Measurements from ENCODE around the gene KIF15. TPM values are rescaled to one million over a fixed set of nuclear protein-coding genes. Genes with fewer than 3 reads are reported as not detected.

The KIF15 gene
- total RNA-seq, 1 experiment from 2014 or later: 20.4 TPM

GRCh38 chr3:44880284-44880683 is 118.7 kb downstream of the KIF15 start:
- peak; percentile 30 for DNase-seq (ENCODE audit: low read depth)

- peak; percentile 14 for DNase-seq (ENCODE audit: low read depth)
Observed at GRCh38 chr3:44883213-44883955, 121.8 kb downstream of the KIF15 start.

- DNase-seq (ENCODE audit: low read depth): peak; percentile 94
Observed at GRCh38 chr3:44883999-44884431, 122.4 kb downstream of the KIF15 start.

- peak; percentile 95 for DNase-seq (ENCODE audit: low read depth)
Observed at GRCh38 chr3:44885618-44886017, 124.0 kb downstream of the KIF15 start.

- DNase-seq (ENCODE audit: low read depth): peak; percentile 33
Observed at GRCh38 chr3:44886561-44886960, 125.0 kb downstream of the KIF15 start.

GRCh38 chr3:44887101-44887500 is 125.5 kb downstream of the KIF15 start:
- no peak for DNase-seq (ENCODE audit: low read depth)

- no peak for DNase-seq (ENCODE audit: low read depth)
Observed at GRCh38 chr3:44890258-44890657, 128.7 kb downstream of the KIF15 start.

GRCh38 chr3:44890852-44891251 is 129.3 kb downstream of the KIF15 start:
- DNase-seq (ENCODE audit: low read depth): no peak

- peak; percentile 7 for DNase-seq (ENCODE audit: low read depth)
Observed at GRCh38 chr3:44892689-44893088, 131.1 kb downstream of the KIF15 start.

- peak; percentile 74 for DNase-seq (ENCODE audit: low read depth)
Observed at GRCh38 chr3:44893097-44893496, 131.5 kb downstream of the KIF15 start.

- DNase-seq (ENCODE audit: low read depth): peak; percentile 19
Observed at GRCh38 chr3:44894485-44894884, 132.9 kb downstream of the KIF15 start.

GRCh38 chr3:44896440-44896839 is 134.8 kb downstream of the KIF15 start:
- no peak for DNase-seq (ENCODE audit: low read depth)

- no peak for DNase-seq (ENCODE audit: low read depth)
Observed at GRCh38 chr3:44899683-44900367, 138.2 kb downstream of the KIF15 start.

- no peak for DNase-seq (ENCODE audit: low read depth)
Observed at GRCh38 chr3:44902628-44903027, 141.0 kb downstream of the KIF15 start.

Other genes starting within 250 kb of the KIF15 start
- gene ZKSCAN7, start 206.6 kb upstream of the KIF15 start, total RNA-seq (2014; rRNA removed; shearing (Covaris generic)): 2.1 and 2.2 TPM in 2 replicates
- gene ZNF660, start 176.8 kb upstream of the KIF15 start, total RNA-seq (2014; rRNA removed; shearing (Covaris generic)): 0.60 and 0.91 TPM in 2 replicates
- gene ZNF197, start 136.8 kb upstream of the KIF15 start, total RNA-seq (2014; rRNA removed; shearing (Covaris generic)): 11.1 and 12.8 TPM in 2 replicates
- 13.7 and 17.4 TPM in 2 replicates for gene ZNF35, start 113.1 kb upstream of the KIF15 start, total RNA-seq (2014; rRNA removed; shearing (Covaris generic))
- 3.6 and 5.7 TPM in 2 replicates for gene ZNF502, start 49.1 kb upstream of the KIF15 start, total RNA-seq (2014; rRNA removed; shearing (Covaris generic))
- gene ZNF501, start 32.2 kb upstream of the KIF15 start, total RNA-seq (2014; rRNA removed; shearing (Covaris generic)): 1.3 and 2.7 TPM in 2 replicates
- 17.5 and 21.8 TPM in 2 replicates for gene KIAA1143, start 175 bp upstream of the KIF15 start, total RNA-seq (2014; rRNA removed; shearing (Covaris generic))
- gene TMEM42, start 100.1 kb downstream of the KIF15 start, total RNA-seq (2014; rRNA removed; shearing (Covaris generic)): 8.5 and 11.6 TPM in 2 replicates
- 0.17 and 0.51 TPM in 2 replicates for gene TGM4, start 112.8 kb downstream of the KIF15 start, total RNA-seq (2014; rRNA removed; shearing (Covaris generic))
- gene ZDHHC3, start 214.4 kb downstream of the KIF15 start, total RNA-seq (2014; rRNA removed; shearing (Covaris generic)): 41.8 and 45.4 TPM in 2 replicates
- 84.0 and 85.5 TPM in 2 replicates for gene EXOSC7, start 214.4 kb downstream of the KIF15 start, total RNA-seq (2014; rRNA removed; shearing (Covaris generic))

All from Daoy (cell line).